ENCODE results near the gene P2RY2.

- no peak for TF ChIP-seq CTCF (IDR thresholded peaks at IDR 0.05; ENCODE audit: low read length)
- TF ChIP-seq EZH2 (optimal IDR thresholded peaks at IDR 0.05; ENCODE audit: low read depth, low read length) = no peak
- no peak for TF ChIP-seq EZH2phosphoT487 (IDR thresholded peaks at IDR 0.05; ENCODE audit: low read length)
Observed at GRCh38 chr11:73227571-73228211, 9.6 kb downstream of the P2RY2 start.
